GM23248 (cell line): Measurements from ENCODE around the gene IQCB1.

Experiments
- EZH2 ChIP-seq: fragments of 200-600 bp; sonication (generic); IDR thresholded peaks from 2 replicates; pipeline ENCODE4 v1.6.1; 2018; ENCODE audit warnings: antibody characterized with exemption, mild to moderate bottlenecking; ENCODE audit not compliant: insufficient read depth, poor library complexity, severe bottlenecking
- EZH2phosphoT487 ChIP-seq: fragments of 200-600 bp; sonication (generic); IDR thresholded peaks from 2 replicates; pipeline ENCODE4 v1.6.1; 2018; ENCODE audit warnings: antibody characterized with exemption, moderate library complexity, mild to moderate bottlenecking, low read depth; ENCODE audit not compliant: insufficient read depth

- TF ChIP-seq EZH2 (no peak), EZH2phosphoT487 (no peak)
These were observed 20.7 kb upstream of the IQCB1 start for GRCh38 chr3:121855555-121855954.
